Urinary bladder (tissue), 4 donors: Measurements from ENCODE around the gene ITPRID2. TPM values are rescaled to one million over a fixed set of nuclear protein-coding genes. Genes with fewer than 3 reads are reported as not detected.

Source experiments
- DNase-seq: peaks from one replicate; pipeline ENCODE4 v3.0.0-alpha.2; 2015; ENCODE audit errors: extremely low spot score
- H3K27ac ChIP-seq: one replicate; pipeline ENCODE4 v1.5.1; 2013; ENCODE audit warnings: low read depth, mild to moderate bottlenecking, moderate library complexity
- H3K36me3 ChIP-seq: one replicate; pipeline ENCODE4 v1.6.1; 2013; ENCODE audit warnings: mild to moderate bottlenecking, moderate library complexity; ENCODE audit not compliant: insufficient read depth
- H3K4me1 ChIP-seq: one replicate; pipeline ENCODE4 v1.6.1; 2013; ENCODE audit warnings: mild to moderate bottlenecking, moderate library complexity; ENCODE audit not compliant: insufficient read depth
- H3K4me3 ChIP-seq: one replicate; pipeline ENCODE4 v1.5.1; 2013; ENCODE audit warnings: low read depth, low read length
- WGBS: extraction: QIAGEN DNeasy Blood & Tissue Kit; methylation state at CpG from one replicate; pipeline ENCODE4 v1.1.7; 2013; 5-methylcytosine and 5-hydroxymethylcytosine counted together
- polyA plus RNA-seq: library from polyadenylated mRNA; stranded (reverse); fragments of 200-250 nt; gene quantifications from one replicate; pipeline ENCODE4 v1.2.3, GENCODE V29; 2013
- total RNA-seq: library from RNA; depleted of rRNA; stranded (reverse); fragments of >200 nt; gene quantifications from one replicate; pipeline ENCODE4 v1.2.3, GENCODE V29; 2014
- donor health status: healthy with polysubstance abuse.
- donor health status: healthy.

ITPRID2 gene
- total and polyA plus RNA-seq, 2 donors = 50.9 to 166 TPM

DNA sequence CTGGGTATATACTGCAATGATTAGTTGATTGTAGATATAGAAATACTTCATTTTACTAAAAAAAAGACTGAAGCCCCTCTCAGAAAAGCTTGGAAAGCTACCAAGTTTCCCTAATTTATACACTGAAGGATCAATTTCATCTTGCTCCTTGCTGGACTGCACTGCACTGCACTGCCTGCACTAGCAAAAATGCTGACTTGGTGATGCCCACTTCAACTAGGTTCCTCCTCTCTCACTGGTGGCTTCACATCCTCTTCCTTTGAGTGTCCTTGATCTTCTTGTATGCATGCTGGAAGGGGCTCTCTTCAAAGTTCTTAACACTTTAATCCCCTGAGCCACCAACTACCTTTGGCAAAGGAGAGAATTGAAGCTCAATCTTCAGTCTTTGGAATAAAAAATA, 31.7 kb upstream of the ITPRID2 start:
- Histone ChIP-seq H3K27ac (no peak overlapping the region), H3K4me1 (no peaks in the 10 kb centered on the region), H3K36me3 (no peaks in the 10 kb centered on the region), H3K4me3 (no peak overlapping the region)
- DNase-seq = no peak

DNA sequence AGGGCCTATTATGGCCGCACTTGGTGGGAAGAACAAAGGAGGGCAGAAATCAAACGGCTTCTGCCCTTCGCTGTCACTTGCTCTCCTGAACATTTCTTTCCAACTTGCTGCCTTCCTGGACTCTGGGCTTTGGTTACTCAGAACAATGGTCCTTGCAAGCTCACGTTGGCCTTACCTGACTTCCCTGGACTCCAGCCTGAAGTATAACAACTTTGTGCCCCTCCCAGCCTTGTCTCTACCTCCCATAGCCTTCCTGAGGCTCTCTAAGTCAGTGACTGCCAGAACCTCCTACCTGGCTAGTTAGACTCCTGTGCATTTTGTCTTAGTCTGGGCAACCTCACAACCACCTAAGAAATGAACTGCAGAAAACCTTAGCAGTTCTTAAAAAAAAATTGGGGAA, 30.2 kb upstream of the ITPRID2 start:
- Histone ChIP-seq H3K36me3 (no peaks in the 10 kb centered on the region), H3K4me1 (no peaks in the 10 kb centered on the region), H3K27ac (no peak overlapping the region), H3K4me3 (no peak overlapping the region)
- WGBS = 82% methylated on average over 4 of the region's 4 CpGs
- DNase-seq = no peak

DNA sequence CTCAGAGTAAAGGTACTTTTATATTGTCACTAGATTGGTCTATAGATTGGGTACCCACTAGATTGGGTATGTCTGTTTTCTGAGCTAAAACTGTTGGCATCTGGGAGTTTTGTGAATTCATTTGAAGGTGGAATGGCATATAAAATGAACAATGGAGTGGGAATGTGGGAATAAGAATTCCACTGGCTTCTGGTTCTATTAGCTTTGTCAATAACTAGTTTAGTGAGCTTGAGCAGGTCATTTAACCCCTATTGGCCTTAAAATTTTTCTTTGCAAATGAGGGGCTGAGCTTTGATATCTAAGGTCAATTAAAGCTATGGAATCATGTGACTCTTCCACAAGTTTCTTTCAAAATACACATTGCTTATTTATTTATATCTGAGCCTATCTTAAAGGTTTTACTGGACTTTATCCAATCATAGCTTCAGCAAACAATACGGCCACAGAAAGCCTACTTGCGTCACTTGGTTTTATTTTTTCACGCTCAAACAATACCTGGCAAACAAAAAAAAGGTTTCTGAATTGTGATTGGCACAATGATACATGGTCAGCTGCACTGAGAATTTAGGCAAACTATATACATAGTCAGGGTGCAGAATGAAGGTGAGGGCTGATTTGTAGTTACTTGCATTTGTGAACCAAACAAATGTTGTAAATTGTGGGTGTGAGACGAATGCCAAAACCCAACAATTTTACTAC, 28.8 kb upstream of the ITPRID2 start:
- no peak overlapping the region for H3K4me3 ChIP-seq
- 94% methylated on average over 4 of the region's 4 CpGs for WGBS
- H3K4me1 ChIP-seq = no peaks in the 10 kb centered on the region
- no peak for DNase-seq
- H3K27ac ChIP-seq = no peak overlapping the region
- no peaks in the 10 kb centered on the region for H3K36me3 ChIP-seq

DNA sequence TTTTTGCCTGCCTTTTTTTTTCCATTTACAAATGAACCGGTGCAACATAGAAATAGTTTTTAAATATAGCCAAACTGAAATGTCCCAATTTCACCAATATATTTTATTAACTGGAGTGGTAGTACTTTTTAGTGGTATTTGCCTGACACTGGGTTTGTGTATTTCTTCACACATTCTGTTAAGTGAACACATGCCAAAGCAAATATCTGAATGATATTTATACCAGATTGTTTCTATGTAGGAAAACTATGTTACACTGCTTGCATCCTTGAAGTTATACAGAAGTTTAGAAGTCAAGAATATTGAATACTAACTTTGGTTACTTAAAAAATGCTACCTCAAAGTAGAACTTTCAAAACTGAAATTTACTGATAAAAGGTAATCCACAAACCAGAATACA, 19.4 kb upstream of the ITPRID2 start:
- Histone ChIP-seq H3K4me3 (no peak overlapping the region), H3K27ac (no peak overlapping the region), H3K4me1 (no peaks in the 10 kb centered on the region), H3K36me3 (no peaks in the 10 kb centered on the region)
- WGBS = 90% methylated on average over 1 of the region's 1 CpG
- no peak for DNase-seq

DNA sequence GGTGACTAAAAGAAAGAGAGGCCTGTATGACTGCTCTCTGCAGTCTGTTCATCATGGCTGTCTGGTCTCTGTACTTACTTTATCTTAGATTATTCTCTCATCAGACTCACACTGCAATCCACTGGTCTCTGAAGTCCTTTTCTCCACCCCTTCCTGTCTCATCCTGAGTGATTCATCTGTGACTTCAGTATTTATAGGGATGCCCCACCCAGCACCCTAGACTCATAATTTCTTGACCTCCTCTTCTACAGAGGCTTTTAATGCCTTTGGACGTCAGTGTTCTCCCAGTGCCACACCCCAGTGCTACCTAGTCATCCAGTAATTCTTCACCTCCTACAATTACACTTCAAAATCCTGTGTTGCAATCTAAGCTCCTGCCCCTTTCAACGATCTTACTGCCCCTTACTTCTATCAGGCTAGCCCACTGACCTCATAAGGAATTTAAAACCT, 14.9 kb upstream of the ITPRID2 start:
- H3K4me1 ChIP-seq = no peaks in the 10 kb centered on the region
- H3K4me3 ChIP-seq = no peak overlapping the region
- no peak for DNase-seq
- no peak overlapping the region for H3K27ac ChIP-seq
- WGBS = 55% methylated on average over 2 of the region's 2 CpGs
- H3K36me3 ChIP-seq = no peaks in the 10 kb centered on the region

DNA sequence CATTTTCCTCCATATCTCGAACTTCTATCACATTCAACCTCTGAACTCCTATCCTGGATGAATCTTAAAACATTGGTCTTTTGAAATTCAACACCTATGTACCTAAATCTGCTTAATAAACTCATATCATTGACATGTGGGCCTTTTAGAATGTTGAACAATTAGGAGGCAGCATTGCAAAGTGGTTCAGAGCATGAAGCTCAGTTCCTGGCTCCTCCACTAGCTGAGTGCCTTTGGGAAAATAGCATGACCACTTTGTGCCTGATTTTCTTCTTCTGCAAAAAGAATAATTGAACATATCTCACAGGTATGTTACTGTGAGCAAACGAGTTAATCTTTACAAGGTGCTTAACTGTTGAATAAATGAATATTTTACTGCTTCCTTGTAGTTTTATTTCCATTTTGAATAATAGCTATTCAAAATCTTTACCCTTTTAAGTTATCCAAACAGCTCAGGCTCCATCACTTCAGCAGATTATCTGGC, 14.3 kb upstream of the ITPRID2 start:
- Histone ChIP-seq H3K4me3 (no peak overlapping the region), H3K36me3 (no peaks in the 10 kb centered on the region), H3K4me1 (no peaks in the 10 kb centered on the region), H3K27ac (no peak overlapping the region)
- DNase-seq = no peak
- WGBS = 51% methylated on average over 2 of the region's 2 CpGs

DNA sequence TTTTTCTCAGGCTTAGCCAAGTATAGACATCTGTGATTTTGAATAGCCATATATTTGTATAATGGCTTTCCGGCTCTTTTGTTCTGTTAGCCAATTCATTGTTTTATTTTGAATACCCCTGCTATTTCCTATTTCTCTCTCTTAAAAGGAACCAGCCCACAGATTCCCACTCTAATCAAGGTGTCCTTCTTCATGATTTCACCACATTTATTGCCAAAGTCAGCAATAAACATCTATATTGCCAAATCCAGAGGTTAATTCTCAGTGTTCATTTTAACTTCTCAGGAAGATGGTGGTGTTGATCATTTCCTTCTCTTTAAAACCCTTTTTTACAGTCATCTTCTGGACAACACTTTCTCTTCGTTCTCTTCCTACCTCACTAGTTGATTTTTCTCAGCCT, 13.1 kb upstream of the ITPRID2 start:
- WGBS = 43% methylated on average over 2 of the region's 2 CpGs
- H3K4me1 ChIP-seq = no peaks in the 10 kb centered on the region
- DNase-seq = no peak
- H3K36me3 ChIP-seq = no peaks in the 10 kb centered on the region
- H3K4me3 ChIP-seq = no peak overlapping the region
- H3K27ac ChIP-seq = no peak overlapping the region

DNA sequence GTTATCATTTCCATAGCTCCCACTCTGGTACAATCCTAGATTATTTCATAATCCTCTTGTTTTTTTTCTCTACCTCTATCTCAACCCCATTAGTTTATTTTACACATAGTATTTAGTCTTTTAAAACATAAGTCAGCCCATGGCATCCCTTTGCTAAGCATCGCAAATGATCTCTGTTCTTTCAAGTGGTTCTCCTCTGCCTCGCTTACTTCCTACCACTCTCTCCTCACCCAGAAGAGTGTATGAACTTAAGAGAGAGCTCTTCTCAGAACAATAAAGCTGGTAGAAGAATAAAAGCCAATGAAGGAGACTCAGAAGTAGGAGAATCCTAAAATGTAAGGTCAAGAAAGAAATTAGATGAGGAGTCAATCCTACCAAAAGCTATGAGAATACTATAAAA, 12.2 kb upstream of the ITPRID2 start:
- 86% methylated on average over 2 of the region's 2 CpGs for WGBS
- DNase-seq = no peak
- no peak overlapping the region for H3K27ac ChIP-seq
- no peaks in the 10 kb centered on the region for H3K36me3 ChIP-seq
- no peak overlapping the region for H3K4me3 ChIP-seq
- no peaks in the 10 kb centered on the region for H3K4me1 ChIP-seq

DNA sequence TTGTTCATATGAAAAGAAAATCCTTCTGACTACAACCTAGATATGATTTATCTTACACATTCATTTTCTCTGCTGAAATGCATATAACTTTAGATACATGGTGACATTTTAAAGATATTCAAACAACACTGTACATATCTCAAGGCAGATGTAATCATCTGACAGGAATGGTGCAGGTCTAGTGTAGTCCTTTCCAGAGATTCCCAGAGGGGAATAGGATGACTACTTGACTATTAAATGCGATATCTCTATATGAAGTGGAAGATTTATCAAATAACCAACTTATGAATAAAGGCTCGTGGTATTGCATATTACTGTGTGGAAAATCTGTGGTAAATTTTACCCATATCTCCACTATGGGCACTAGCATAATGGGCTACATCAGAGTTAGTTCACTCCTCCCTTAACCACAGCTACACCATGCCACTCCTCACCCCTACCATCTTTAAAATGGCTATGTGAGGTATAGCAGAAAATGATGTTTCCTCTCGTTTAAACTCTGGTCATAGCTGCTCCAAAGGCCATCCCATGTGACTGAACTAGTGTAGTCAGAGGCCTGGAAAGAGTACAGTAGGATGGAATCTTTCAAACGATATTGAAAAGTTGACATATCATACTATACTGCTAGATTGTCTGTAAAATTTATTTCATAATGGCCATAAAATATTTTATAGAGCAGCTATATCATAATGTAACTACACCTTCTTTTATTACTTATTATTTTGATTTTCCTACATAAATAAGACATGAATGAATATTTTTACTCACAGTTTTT, 9.1 kb upstream of the ITPRID2 start:
- Histone ChIP-seq H3K4me3 (no peak overlapping the region), H3K27ac (no peak overlapping the region), H3K36me3 (no peaks in the 10 kb centered on the region), H3K4me1 (peaks cover 2% of the 10 kb centered on the region)
- WGBS = 76% methylated on average over 4 of the region's 4 CpGs
- no peak for DNase-seq

DNA sequence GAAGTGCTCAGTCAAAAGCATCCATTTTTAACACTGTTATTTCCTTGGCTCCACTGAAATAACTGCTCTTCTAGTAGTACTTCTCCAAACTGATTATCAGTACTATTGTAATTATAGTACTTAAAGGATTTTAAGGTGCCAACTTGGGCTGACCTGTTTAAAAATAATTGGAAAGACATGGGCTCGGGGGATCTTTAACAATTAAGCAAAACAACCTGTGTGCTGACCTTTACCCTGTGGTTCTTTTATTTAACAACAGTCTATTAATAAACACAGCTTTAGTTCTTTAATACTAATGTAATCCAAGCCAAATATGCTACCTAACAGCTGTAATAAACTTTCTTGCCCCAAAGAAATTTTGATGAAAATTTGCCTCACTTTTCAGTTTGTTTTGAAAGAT, 6.9 kb upstream of the ITPRID2 start:
- H3K27ac ChIP-seq = no peak overlapping the region
- WGBS = 52% methylated on average over 1 of the region's 1 CpG
- H3K4me3 ChIP-seq = no peak overlapping the region
- H3K4me1 ChIP-seq = peaks cover 2% of the 10 kb centered on the region
- no peaks in the 10 kb centered on the region for H3K36me3 ChIP-seq
- DNase-seq = no peak

DNA sequence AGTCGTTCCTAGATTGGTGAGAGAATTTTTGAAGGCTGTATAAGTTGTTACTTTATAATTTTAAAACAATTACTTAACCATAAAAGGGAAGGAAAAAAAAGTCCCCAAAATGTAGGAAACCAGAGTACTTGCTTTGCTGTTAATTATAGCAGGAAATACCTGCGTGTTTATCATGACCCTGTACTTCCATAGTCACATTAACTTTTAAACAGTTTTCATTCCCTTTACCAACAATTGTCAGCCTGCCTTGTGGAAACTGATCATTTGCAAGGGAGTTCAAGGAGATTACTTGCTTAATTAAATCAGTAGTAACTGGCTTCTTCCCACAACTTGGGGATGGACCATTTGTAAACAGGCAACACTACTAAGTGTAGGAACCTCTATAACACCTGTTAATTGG, 6.4 kb upstream of the ITPRID2 start:
- WGBS = 56% methylated on average over 2 of the region's 2 CpGs
- H3K4me3 ChIP-seq = no peak overlapping the region
- no peak for DNase-seq
- H3K4me1 ChIP-seq = peaks cover 2% of the 10 kb centered on the region
- H3K36me3 ChIP-seq = no peaks in the 10 kb centered on the region
- no peak overlapping the region for H3K27ac ChIP-seq

DNA sequence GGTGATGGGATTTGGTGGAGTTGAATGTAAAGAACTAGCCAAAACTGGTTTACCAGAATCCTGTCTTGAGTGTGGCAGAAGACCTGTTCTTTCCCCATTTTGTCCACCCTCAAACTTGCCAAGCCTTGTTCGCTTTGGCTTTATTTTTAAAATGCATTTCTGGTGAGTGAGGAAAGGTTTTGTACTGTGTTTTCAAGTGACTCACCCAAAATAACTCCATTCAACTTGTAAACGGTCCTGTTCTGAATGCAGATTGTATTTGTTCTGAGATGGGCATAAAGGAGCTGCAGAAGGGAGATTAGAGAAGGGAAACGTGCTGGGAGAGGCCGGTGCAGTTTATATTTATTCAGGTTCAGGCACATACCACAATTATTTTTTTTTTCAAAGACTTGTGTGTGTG, 5.3 kb upstream of the ITPRID2 start:
- no peak for DNase-seq
- WGBS = 57% methylated on average over 4 of the region's 4 CpGs
- Histone ChIP-seq H3K4me3 (no peak overlapping the region), H3K36me3 (no peaks in the 10 kb centered on the region), H3K27ac (no peak overlapping the region), H3K4me1 (peaks cover 2% of the 10 kb centered on the region)

DNA sequence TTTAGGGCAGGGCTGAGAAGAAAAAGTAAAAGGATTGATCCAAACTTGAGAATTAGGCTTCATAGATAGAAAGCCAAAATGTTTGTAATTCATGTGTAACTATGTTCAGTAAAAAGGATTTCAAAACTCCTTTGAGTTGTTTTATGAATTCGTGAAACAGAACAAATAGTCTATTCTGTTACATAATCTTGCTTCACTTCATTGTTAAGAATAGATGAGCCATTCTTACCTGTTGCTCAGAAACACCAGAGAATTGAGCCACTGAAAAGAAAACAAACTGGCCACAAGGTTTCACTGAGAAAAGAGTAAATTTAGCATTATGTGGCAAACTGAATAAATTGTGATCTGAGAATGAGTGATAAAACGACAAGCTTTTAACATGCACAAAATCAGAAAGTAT, 4.5 kb upstream of the ITPRID2 start:
- H3K4me3 ChIP-seq = no peak overlapping the region
- 77% methylated on average over 2 of the region's 2 CpGs for WGBS
- no peak for DNase-seq
- no peak overlapping the region for H3K27ac ChIP-seq
- no peaks in the 10 kb centered on the region for H3K36me3 ChIP-seq
- H3K4me1 ChIP-seq = peaks cover 2% of the 10 kb centered on the region

DNA sequence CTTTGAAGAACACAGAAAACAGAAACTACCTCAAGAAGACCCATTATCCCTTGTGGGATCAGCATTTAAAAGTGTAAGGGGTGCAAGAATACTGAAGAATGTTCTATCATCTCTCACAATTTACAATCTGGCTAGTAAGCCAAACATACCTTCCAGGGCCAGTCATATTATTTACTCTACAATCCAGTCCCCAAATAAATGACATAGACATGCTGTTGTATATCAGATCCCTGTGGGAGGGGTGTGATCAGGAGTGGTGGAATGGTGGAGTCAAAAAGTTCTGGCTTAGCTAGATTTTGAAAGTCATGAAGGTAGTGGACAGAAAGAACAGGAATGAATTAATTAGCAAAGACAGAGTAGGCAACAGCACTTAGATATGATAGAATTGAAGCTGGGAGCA, 1.8 kb upstream of the ITPRID2 start:
- no peak for DNase-seq
- no peak overlapping the region for H3K27ac ChIP-seq
- H3K4me1 ChIP-seq = peaks cover 2% of the 10 kb centered on the region
- no peaks in the 10 kb centered on the region for H3K36me3 ChIP-seq
- no peak overlapping the region for H3K4me3 ChIP-seq
